GM23248 (cell line): Measurements from ENCODE around the gene MILR1.

Source experiments
- EZH2 ChIP-seq: fragments of 200-600 bp; sonication (generic); IDR thresholded peaks from 2 replicates; pipeline ENCODE4 v1.6.1; 2018; ENCODE audit warnings: antibody characterized with exemption, mild to moderate bottlenecking; ENCODE audit not compliant: insufficient read depth, poor library complexity, severe bottlenecking
- EZH2phosphoT487 ChIP-seq: fragments of 200-600 bp; sonication (generic); IDR thresholded peaks from 2 replicates; pipeline ENCODE4 v1.6.1; 2018; ENCODE audit warnings: antibody characterized with exemption, moderate library complexity, mild to moderate bottlenecking, low read depth; ENCODE audit not compliant: insufficient read depth

DNA sequence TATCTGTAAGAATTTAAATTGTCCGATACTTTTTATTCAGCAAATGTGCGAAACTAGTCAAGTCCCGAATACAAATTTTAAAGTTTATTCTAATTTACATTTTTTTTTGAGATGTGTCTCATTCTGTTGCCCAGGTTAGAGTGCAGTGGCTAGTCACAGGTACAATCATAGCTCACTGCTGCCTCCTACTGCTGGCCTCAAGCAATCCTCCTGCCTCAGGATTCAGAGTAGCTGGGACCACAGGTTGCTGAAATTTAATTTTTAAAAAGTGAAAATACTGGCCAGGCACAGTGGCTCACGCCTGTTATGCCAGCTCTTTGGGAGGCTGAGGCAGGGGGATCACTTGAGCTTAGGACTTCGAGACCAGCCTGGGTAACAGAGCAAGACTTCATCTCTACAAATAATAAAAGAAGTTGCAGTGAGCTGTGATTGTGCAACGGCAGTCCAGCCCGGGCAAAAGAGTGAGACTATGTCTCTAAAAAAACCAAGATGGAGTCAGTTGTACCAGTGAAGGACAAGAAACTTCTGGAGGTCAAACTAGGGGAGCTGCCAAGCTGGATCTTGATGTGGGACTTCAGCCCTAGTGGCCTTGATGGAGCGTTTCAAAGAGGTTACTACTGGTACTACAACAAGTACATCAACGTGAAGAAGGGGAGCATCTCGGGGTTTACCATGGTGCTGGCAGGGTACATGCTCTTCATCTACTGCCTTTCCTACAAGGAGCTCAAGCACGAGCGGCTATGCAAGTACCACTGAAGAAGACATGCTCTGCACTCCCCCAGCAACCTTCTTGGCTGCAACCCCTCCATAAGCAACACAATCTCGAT lies 42.3 kb downstream of the MILR1 start:
- TF ChIP-seq EZH2 (no peak), EZH2phosphoT487 (no peak)
